Mucosa of descending colon (tissue), 3 donors: Measurements from ENCODE around the gene POFUT1. TPM values are rescaled to one million over a fixed set of nuclear protein-coding genes. Genes with fewer than 3 reads are reported as not detected.
"Not testable (repeated sequence)": the region's sequence is repeated elsewhere in the genome, so short reads cannot be mapped to it uniquely, and the experiment has no call there.

Experiments
- ATAC-seq: fragments of 200-7000 bp; cut with Tn5 transposase; one replicate; pipeline ENCODE4 v1.9.1; 2020; ENCODE audit warnings: mild to moderate bottlenecking, moderate library complexity
- DNase-seq, 3 donors: peaks; one replicate each; pipeline ENCODE4 v3.0.0-alpha.2; 2020
- H3K36me3 ChIP-seq: fragments of 200-600 bp; one replicate; pipeline ENCODE4 v1.8.0; 2021; ENCODE audit warnings: low read depth, mild to moderate bottlenecking
- H3K4me1 ChIP-seq: fragments of 200-600 bp; one replicate; pipeline ENCODE4 v1.8.0; 2021; ENCODE audit warnings: low read depth, mild to moderate bottlenecking
- H3K4me3 ChIP-seq: fragments of 200-600 bp; one replicate; pipeline ENCODE4 v1.8.0; 2021; ENCODE audit warnings: mild to moderate bottlenecking
- H3K9me3 ChIP-seq: fragments of 200-600 bp; one replicate; pipeline ENCODE4 v1.8.0; 2021; ENCODE audit warnings: mild to moderate bottlenecking
- intact Hi-C, 2 donors: fragments of 100-400 bp; cut with DNase I in 1 of 2; cut with micrococcal nuclease in 1 of 2; formaldehyde crosslinking; loops; one replicate each; pipeline versions ENCODE4 v1.11.0 to v1.11.1; 2022; cut with DNase I, micrococcal nuclease
- total RNA-seq, 3 donors: library from RNA; stranded (reverse); fragmentation: NEBNext Ultra II Directional in 2 of 3; extraction: Animal tissue kit (Norgen Biotek cat#: 25700) in 2 of 3; gene quantifications; one replicate each; pipeline versions ENCODE4 v1.2.1 to v1.2.4, GENCODE V29; 2021 to 2023
- TF ChIP-seq, protein P1 (sequence below): fragments of 200-600 bp; IDR thresholded peaks from one replicate; pipeline ENCODE4 v1.8.0; 2022; ENCODE audit warnings: antibody characterized with exemption, mild to moderate bottlenecking
- donor health status: DM: no; HTN: no; CAD: no; lungs with moderate emphysema.
- donor health status: DM: no; HTN: no; CAD: no.
- donor health status: DM: no; HTN: yes; CAD: no.

Gene POFUT1
- total RNA-seq, 3 donors from 2014 or later: 35.5 to 48.5 (median 44.8) TPM

DNA sequence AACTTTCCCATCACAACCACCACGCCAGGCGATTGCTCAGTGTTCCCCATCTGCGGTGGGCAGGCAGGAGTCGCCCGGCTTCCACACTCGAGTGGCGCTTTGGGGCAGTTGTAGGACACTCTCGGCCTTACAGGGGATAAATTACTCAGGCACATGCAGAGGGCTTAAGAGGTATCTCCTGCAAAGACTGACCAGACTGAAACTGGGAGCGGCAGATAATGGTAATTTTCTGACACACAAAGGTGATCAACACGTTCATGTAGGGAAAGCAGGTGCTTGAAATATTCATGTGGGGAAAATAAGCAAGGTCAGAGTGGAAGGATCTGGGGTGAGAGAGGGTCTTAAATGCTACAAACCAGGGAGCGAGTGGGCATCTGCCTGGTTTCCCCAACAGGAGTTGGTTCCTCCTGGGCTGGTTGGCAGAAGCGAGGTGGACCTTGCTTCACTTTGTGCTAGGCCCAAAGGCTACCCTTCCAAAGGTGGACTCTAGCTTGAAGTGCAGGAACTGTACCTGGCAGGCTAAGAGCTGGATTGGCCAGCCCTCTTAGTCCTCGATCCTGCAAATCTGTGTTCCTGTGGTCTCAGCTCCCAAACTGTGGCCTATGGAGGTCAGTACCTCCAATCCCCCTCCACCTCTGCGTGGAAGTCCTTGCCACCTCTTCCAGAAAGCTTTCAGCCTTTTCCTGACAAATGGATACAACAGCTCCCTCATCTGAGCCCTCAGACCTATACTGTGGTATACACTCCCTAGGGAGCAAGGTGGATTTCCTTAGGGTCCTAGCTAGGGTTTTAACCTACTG lies 16.9 kb upstream of the POFUT1 start:
- DNase-seq (no peak), ATAC-seq (peak; percentile 27)
- Histone ChIP-seq H3K4me1 (peaks cover 9% of the 10 kb centered on the region), H3K4me3 (peak overlapping the region; percentile 41), H3K36me3 (no peaks in the 10 kb centered on the region), H3K9me3 (no peaks in the 10 kb centered on the region)
- intact Hi-C loops: no loop called here
- TF ChIP-seq, protein P1, sequence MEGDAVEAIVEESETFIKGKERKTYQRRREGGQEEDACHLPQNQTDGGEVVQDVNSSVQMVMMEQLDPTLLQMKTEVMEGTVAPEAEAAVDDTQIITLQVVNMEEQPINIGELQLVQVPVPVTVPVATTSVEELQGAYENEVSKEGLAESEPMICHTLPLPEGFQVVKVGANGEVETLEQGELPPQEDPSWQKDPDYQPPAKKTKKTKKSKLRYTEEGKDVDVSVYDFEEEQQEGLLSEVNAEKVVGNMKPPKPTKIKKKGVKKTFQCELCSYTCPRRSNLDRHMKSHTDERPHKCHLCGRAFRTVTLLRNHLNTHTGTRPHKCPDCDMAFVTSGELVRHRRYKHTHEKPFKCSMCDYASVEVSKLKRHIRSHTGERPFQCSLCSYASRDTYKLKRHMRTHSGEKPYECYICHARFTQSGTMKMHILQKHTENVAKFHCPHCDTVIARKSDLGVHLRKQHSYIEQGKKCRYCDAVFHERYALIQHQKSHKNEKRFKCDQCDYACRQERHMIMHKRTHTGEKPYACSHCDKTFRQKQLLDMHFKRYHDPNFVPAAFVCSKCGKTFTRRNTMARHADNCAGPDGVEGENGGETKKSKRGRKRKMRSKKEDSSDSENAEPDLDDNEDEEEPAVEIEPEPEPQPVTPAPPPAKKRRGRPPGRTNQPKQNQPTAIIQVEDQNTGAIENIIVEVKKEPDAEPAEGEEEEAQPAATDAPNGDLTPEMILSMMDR: no peak

DNA sequence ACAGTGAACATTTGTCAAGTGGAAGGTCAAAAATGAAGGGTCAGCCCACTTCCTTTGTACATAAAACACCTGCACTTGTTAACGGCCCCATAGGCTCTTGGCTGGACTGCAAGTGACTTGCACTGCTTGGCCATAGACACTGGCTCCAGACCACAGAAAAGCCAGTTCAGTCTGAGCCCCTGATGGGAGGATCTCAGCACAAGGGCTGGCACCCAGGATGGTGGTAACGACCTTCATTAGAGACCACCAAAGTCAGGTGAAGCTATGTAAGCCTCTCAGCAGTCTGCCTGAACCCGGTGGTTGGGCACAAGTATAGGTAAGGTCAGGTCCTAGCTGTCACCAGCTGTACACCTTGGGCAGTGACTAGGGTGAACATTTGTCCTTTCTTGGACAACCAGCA lies 16.3 kb upstream of the POFUT1 start:
- Histone ChIP-seq H3K4me3 (no peak overlapping the region), H3K4me1 (peaks cover 9% of the 10 kb centered on the region), H3K9me3 (no peaks in the 10 kb centered on the region), H3K36me3 (peaks cover 3% of the 10 kb centered on the region)
- ATAC-seq (no peak), DNase-seq (no peak)
- TF ChIP-seq, protein P1: no peak
- intact Hi-C loops: no loop called here

GRCh38 chr20:32191873-32192272 lies 15.8 kb upstream of the POFUT1 start:
- peaks cover 6% of the 10 kb centered on the region for H3K36me3 ChIP-seq
- no peaks in the 10 kb centered on the region for H3K9me3 ChIP-seq
- H3K4me1 ChIP-seq: peaks cover 9% of the 10 kb centered on the region
- ATAC-seq (no peak), DNase-seq (no peak)
- intact Hi-C loops: no loop called here
- no peak overlapping the region for H3K4me3 ChIP-seq
- TF ChIP-seq, protein P1: no peak

GRCh38 chr20:32192698-32193097 lies 15.0 kb upstream of the POFUT1 start:
- H3K4me3 ChIP-seq: no peak overlapping the region
- H3K9me3 ChIP-seq: no peaks in the 10 kb centered on the region
- peaks cover 9% of the 10 kb centered on the region for H3K36me3 ChIP-seq
- TF ChIP-seq, protein P1: no peak
- ATAC-seq (no peak), DNase-seq (no peak)
- intact Hi-C loops: no loop called here
- H3K4me1 ChIP-seq: peaks cover 9% of the 10 kb centered on the region

- intact Hi-C loops, ATAC-seq, DNase-seq, H3K4me1 ChIP-seq, H3K9me3 ChIP-seq, H3K4me3 ChIP-seq, H3K36me3 ChIP-seq: not testable (repeated sequence)
Observed at GRCh38 chr20:32193336-32193735, 14.3 kb upstream of the POFUT1 start.

- Histone ChIP-seq H3K9me3 (no peaks in the 10 kb centered on the region), H3K36me3 (peaks cover 9% of the 10 kb centered on the region), H3K4me3 (no peak overlapping the region), H3K4me1 (peaks cover 5% of the 10 kb centered on the region)
- TF ChIP-seq, protein P1: no peak
- ATAC-seq (no peak), DNase-seq (no peak)
- intact Hi-C loops: no loop called here
Observed at GRCh38 chr20:32193996-32194395, 13.7 kb upstream of the POFUT1 start.
